HG02970 (cell line): ENCODE data around the gene CHST13.

ENCODE experiments used
- ATAC-seq: cut with Tn5 transposase; IDR thresholded peaks from one replicate; pipeline ENCODE4 v1.9.1; 2021; ENCODE audit warnings: mild to moderate bottlenecking, moderate library complexity, moderate number of reproducible peaks; ENCODE audit not compliant: unreplicated experiment, low FRiP score

CHST13 gene, protein sequence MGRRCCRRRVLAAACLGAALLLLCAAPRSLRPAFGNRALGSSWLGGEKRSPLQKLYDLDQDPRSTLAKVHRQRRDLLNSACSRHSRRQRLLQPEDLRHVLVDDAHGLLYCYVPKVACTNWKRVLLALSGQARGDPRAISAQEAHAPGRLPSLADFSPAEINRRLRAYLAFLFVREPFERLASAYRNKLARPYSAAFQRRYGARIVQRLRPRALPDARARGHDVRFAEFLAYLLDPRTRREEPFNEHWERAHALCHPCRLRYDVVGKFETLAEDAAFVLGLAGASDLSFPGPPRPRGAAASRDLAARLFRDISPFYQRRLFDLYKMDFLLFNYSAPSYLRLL

DNA sequence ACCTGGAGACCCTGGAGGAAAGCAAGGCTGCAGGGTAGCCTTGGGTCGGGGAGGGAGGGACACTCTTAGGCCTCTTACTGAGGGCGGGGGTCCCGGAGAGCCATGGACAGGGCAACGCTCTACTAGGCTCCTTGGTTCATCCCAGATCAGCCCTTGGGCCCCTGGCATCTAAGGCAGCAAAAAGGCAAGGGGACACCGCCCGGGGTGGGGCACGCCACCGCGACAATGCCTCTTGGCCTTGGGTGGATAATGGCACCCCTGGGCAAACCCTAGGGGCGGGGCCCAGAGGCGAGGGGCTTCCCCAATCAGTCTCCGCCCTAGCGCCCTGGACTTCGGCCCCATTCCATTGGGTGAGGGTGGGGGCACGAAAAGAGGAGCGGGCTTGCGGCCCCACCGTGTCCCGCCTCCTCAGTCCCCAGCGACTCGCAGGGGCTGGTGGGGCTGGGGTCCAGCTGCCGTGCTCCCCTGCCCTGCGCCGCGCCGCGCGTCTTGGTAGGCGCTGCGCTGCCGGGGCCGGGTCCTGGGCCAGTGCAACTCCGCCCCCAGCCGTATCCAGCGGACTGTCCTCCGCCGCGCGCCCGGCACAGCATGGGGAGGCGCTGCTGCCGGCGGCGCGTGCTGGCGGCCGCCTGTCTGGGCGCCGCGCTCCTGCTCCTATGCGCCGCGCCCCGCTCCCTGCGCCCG lies at the start of gene CHST13:
Gene CHST13, plus strand, starts transcription at position 411 of the 684 bp plus-strand sequence. Its CDS starts 178 bp downstream, at position 589.
- ATAC-seq, result no peak

DNA sequence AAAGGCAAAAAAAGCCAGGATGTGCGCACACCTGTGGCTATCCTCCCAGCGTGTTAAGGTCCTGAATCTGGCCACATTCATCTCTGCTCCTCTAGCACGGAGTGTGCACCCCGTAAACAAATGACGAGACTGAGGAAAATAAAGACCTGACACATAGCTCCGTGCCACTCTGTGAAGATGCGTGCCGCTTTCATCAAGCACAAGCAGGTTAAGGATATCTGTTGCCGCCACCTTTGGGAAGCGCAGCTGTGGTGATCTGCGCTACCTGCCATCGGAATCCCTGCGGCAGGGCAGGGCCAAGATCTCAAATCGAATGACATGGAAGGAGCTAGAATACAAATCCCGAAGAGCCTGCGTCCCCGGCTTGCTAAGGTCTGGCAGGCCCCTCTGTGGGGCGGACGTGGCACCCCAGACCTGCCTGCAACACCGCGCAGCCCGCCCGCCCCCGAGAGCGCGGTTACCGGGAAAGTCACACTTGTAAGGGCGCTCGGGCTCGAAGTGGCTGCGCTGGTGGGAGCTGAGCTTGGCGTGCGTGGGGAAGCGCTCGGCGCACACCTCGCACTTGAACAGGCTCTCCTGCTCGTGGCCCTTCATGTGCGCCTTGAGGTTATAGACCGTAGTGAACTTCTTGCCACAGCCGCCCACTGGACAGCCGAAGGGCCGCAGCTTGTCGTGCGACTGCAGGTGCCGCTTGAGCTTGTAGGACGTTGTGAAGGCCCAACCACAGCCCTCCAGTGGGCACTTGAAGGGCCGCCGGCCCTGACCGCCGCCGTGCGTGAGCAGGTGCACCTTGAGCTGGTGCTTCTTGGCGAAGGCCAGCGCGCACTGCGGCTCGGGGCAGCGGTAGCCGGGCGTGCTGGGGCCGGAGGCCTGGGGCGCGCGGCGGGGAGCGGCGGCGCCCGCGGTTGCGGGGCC lies 49.2 kb upstream of the CHST13 start:
- ATAC-seq, result peak; percentile 17

DNA sequence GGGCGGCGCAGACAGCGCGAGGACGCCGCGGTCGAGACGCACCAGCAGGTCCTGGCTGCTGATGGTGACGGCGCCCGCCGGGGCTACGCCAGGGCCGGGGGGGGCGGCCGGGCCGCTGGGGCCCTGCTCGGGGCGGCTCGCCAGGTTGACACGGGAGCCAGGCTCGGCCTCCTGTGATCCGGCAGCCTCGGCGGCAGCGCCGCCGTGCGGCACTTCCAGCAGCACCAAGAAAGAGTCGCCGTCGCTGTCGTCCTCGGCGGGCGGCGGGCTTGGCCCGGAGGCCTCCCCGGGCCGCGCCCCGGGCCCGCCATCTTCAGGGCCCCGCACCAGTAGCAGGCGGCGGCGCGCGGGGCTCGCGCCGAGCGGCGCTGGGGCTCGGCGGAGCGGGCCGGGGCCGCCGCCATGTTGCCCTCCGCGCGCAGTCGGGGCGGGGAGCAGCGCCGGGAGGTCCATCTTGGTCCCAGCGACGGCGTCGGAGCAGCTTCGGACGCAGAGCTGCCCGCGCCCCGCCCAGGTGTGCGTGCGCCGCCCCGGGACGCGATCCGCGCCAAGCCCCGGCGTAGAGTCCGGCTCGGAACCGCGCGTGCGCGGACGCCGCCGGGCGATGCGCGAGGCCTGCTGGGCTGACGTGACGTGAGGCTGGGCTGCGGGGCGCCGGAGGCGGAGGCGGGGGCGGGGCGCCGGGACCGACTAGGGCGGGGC lies 48.4 kb upstream of the CHST13 start, which contains the start of gene ZXDC:
Gene ZXDC, minus strand, starts transcription at position 479 of the 702 bp plus-strand sequence. Its CDS starts 26 bp downstream, at position 453.
- peak; percentile 83 for ATAC-seq

DNA sequence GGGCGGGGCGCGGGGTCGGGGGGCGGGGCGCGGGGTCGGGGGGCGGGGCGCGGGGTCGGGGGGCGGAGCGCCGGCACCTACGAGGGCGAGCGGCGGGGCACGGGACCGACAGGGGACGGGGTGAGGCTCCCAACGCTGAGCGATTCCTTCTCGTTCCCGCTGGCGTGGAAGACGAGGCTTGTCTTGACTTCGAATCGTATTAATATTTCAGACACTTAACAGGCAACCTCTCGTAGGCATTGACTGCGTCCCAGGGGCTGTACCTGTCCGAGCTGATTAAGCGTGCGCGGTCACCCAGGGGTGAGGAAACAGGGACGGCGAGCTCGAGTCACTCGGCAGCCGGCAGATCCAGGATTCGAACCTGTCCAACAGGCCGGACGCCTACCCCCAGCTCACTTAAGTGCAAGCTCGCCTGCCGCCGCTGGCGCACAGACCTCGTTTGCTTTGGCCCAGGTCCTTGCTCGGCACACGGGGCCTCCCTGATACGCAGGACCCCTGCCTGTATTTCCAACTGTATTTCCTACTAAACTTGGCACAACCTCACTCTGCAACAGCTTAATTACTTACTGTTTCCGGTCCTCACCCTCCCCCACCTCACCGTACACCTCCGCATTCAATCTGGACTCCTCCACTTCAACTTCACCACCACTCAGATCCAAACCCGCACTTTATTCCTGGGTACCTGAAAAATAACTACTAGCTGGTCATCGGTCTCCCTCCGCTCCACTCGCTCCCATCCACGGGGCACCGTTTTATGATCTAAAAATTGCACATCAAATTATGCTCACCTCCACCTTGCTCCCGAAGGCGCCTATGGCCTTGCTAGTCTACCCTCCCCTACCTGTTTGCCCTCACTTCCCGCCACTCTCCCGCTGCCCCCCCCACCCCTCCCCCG lies 47.5 kb upstream of the CHST13 start:
- ATAC-seq, result peak; percentile 21

DNA sequence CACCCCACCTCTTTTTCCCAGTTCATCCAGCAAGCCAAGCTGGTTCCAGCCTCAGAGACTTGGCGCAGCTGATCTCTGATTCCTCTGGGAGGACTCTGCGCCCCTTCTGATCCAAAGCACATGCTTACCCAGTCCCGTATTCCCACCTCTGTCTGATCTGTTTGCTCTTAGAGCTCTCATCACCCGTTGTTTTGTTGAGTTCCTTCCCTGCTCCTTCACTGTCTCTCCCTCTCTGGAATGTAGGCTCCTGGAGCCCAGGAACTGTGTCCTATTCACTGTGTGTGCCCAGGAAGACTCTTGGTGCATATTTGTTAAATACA lies 46.9 kb upstream of the CHST13 start:
- ATAC-seq, result no peak

DNA sequence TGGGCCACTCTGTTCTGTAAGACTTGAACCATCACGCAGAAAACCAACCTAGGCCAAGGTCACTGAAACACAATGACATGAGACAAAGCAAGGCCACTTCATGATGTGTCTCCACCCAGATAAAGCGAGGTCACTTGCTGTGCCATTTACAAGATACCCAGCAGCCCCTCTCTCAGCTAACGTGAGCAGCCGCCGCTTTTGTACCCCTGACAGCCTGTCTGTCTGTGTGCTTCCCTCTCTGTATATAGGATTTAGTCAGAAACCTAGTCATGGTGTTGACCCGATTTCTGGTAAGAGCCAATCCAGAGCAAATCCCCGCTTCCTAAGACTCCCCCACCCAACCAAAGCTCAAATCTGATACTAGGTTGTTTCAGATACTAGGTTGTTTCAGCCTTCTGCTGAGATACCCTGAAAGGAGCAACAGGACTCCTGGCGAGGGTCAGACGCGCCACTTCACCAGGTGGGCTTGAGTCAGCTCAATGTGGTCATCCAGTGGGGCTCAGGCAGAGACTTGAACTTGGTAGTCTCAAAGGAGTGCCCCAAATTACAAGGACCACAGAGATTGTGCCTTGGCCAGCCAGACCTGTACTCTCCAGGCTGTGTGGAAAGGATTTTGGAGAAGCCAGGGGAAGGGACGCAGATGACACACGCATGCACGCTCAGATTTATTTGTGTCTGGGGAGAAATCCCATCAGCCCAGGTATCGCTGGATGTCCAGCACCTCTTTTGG lies 45.2 kb upstream of the CHST13 start:
- no peak for ATAC-seq

DNA sequence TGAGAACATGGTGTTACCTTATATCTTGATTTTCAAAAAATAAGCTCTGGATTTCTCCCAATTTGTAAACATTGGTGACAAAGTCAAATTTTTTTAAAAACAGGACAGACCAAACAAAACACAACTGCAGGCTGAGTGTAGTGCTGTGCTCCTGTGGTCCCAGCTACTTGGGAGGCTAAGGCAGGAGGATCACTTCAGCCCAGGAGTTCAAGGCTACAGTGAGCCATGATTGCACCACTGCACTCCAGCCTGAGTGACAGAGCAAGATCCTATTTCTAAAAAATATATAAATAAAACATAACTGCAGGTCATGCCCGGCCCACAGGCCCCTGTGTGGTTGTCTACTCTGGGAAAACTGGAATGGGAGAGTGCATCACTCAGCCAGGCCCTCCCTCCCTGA lies 44.3 kb upstream of the CHST13 start:
- no peak for ATAC-seq

DNA sequence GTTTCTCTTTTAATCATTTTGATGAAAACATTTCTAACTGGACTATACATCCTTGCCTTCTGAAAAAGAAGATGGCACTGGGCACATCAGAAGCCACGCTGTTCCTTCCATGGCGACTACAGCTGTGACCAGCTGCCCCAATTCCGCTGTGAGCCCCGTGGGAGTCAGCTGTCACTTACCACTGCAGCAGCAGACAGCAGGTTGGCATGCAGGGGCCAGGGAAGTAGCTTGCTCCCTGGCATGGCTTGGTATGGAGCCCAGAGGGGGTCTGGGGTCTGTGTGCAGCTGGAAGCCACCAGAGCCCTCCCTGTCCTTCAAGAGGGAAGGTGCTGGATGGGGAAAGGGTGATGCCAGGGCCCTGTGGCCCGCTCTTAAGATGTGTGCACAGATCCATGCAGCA lies 43.7 kb upstream of the CHST13 start:
- ATAC-seq, result no peak

DNA sequence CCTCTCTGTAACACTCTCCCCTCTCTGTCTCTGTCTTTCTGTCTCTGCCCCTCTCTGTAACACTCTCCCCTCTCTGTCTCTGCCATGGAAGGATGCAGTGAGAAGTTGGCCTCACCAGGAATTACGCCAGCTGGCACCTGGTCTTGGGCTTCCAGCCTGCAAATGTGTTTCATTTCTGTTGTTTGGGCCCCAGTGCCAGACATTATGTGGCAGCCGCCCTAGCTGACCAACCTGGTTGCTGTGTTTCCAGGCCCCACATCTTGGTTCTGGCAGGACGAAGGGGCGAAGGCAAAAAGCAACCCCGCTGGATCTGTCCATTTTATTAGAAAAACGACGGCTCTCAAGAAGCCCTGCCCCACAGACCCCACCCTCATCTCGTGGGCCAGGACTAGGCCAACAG lies 43.1 kb upstream of the CHST13 start:
- ATAC-seq, result no peak

DNA sequence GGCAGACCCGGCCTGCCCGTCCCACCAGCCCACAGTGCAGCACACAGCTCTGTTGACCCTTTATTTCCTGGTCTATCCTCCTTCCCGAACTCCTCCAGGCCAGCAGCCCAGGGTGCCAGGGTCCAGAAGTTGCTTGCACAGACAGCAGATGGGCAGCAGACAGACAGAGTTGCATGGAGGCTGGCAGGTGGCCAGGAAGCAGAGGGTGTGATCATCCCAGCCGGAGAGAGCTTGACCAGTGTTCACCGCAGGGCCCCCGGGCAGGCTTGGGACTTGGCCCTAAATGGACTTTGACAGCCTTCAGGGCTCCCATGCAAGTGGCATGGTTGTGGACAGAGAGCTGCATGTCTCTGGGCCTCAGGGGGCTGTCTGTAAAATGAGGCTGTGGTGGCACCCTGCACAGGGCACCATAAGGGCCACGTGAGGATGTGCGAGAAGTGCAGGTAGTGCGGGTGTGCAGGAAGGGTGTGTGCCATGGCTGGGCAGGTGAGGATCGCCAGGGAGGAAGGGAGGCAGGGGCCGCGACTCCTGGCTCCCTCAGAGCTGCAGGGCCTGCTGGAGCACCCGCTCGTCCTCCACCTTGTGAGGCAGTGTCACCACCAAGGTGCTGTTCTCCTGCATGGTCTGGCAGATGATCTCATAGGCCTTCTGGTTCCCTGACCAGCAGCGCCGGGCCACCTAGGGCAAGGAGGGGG lies 42.0 kb upstream of the CHST13 start:
- ATAC-seq, result no peak

DNA sequence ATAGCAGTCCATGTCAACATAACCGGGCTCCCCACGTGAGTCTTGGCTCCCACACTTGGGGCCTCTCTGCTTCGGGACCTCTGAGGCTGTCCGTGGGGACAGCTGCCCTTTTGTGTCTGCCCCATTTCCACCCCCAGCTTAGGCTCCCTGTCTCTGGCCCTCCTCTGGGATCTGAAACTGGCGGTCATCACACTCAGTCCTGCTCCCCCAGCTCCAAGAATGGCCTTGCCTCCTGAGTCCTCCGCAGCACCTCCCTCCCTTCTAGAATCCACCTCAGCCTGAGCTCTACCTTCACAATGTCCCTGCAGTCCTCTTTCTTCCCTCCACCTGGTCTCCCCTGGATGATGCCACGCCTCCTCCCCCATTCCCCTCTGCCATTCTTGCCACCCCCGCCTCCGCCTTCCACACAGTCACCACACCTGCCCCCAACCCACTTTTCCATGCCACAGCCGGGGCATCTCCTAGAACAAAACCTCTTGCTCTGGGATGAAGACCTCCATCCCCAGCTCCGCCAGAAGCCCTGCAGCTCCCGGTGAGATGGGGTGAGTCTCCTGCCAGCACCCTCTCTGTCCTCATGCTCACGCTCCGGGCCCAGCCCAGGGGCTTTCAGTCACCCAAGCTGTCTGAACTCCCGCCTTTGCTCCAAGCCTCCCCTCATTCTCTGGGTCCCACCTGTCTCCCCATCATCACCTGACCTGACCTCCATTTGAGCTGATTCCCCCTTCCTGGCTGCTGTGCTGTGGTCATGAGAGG lies 41.3 kb upstream of the CHST13 start:
- ATAC-seq, result no peak

DNA sequence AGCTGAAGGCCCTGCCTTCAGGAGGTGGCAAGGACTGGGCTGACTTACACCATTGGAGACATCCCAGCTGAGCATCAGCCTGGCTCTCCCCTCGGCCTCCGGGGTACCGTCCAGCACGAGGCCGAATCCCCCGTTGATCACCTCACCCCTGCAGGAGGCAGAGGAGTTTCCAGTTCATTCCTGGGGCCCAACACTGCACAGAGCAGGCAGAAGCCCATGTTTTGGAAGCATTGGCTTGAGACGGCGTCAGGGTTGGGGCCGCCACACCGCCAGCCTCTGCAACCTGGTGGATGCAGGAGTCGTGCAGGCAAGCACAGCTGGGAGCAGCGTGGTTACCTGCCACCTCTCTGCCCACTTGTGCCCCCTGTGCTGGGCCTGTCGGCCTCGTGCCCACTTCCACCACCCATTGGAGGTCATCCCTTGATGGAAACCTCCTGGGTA lies 40.6 kb upstream of the CHST13 start:
- ATAC-seq, result no peak

DNA sequence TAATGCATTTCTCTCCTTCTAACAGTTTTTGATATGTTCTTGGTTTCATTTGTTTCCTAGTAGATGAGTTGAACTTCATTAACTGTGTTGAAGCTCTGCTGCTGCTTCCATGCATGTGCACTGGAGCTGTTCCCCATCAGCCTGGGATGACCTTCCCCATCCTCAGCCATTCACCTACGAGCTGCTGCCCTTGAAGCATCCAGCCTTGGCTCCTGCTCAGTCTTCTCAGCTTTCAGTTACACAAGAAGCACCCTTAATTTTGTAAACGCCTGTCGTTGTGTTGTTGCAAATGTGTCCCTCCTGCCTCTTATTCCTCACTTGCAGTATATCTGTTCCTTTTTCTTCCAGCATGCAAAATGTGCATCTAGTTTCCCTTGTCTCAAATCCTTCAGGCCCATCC lies 39.8 kb upstream of the CHST13 start:
- ATAC-seq, result no peak

DNA sequence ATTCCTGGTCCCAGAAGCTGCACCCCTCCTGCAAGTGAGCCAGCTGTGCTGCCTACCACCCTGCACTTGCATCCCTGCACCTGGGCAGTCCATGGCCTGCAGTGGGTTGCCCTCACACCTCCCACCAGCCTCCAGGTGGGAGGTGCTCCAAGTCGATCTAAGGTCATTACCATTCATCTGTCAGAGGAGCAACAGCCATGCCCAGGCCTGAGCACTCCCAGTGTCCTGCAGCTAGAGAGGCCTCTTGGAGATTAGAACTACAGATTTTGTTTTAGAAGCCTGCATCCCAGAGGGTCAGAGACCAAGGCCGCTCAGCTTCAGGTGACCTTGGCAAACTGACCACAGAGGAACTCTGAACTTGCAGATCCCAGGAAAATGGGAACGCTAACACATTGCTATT lies 39.3 kb upstream of the CHST13 start:
- no peak for ATAC-seq

DNA sequence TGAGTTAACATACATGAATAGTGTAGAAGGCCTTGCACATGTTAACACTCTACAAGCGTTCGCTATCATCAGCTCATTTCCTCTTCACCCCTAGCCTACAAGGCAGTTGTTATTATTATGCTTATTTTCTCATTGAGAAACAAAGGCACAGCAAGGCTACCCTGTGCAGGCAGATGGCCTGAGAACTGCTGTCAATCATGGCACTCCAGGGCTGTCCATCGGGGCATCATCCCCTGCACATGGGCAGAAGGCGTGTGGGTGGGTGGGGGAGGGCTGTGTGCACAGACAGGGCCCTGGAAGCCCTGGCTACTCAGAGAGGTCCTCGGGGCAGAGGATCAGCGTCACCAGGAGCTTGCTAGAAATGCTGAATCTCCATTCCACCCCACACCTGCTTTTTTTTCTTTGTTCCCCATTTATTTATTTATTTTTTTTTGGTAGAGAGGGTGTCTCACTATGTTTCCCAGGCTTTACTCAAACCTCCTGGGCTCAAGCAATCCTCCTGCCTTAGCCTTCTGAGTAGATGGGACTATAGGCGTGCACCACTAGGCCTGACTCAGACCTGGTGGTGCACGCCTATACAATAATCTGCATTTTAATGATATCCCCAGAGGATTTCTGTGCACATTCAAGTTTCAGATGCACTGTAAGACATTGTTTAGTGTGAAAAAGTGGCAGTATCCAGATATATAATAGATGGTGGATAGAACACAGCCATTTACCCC lies 38.6 kb upstream of the CHST13 start:
- no peak for ATAC-seq

DNA sequence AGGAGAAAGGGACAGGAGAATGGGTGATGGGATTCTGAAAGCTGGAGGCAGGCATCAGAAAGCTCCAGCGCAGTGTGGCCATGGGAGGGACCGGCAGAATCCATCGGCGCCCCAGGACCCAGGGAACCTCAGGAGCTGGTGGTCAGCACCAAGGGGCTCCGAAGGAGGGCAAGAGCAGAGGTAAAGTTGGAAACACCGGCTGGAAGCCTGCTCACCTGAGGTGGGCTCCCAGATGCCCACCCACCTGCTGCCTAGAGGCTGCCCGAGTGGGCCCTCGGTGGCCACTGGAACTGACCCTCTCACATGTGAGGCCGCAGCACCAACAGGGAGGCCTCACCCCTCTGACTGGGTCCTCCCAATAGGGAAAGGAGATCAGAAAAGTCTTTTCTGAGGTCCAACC lies 38.0 kb upstream of the CHST13 start:
- no peak for ATAC-seq

DNA sequence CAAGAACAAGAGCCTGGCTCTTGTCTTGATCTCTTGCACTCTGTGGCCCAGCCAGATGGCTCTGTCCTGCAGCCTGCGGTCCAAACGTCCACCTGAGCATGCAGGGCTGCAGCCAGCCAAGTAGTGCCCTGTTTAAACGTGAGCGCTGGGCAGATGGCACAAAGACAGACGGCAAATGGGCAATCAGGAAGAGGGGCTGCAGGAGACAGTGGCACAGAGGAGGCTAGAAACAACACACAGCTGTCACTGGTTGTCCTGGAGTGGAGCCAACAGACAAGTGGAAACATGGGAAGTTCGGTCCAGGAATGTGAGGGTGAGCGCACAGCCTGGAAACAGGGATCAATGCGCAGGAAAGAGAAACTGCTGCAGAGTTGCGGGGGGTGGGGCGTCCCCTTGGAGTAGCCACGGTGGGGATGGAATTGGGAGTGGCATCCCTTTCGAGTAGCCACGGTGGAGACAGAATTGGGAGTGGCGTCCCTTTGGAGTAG lies 37.6 kb upstream of the CHST13 start:
- no peak for ATAC-seq
